Neural crest cell (in vitro differentiated cells): ENCODE measurements around the gene XPO4. TPM values are rescaled to one million over a fixed set of nuclear protein-coding genes. Genes with fewer than 3 reads are reported as not detected.
A peak's percentile ranks its signal among the peaks of the same experiment; 100 is the strongest.
"Not testable (repeated sequence)": the region's sequence is repeated elsewhere in the genome, so short reads cannot be mapped to it uniquely, and the experiment has no call there.

ENCODE experiments used
- DNase-seq: peaks from one replicate; pipeline ENCODE4 v3.0.0; 2021; ENCODE audit warnings: low read depth, mixed read lengths, low spot score
- H3K27ac Mint-ChIP-seq: one replicate; pipeline ENCODE4 v1.8.0; 2021; ENCODE audit warnings: mild to moderate bottlenecking, mixed read lengths; ENCODE audit not compliant: unreplicated experiment
- H3K27me3 Mint-ChIP-seq: 2 replicates; pipeline ENCODE4 v1.8.0; 2021; ENCODE audit warnings: low read depth, mild to moderate bottlenecking, mixed read lengths
- H3K36me3 Mint-ChIP-seq: 2 replicates; pipeline ENCODE4 v1.8.0; 2021; ENCODE audit warnings: low read depth, mild to moderate bottlenecking, mixed read lengths
- H3K4me1 Mint-ChIP-seq: 2 replicates; pipeline ENCODE4 v1.8.0; 2021; ENCODE audit warnings: mixed read lengths
- H3K4me3 Mint-ChIP-seq: one replicate; pipeline ENCODE4 v1.8.0; 2021; ENCODE audit warnings: mild to moderate bottlenecking, mixed read lengths
- H3K9me3 Mint-ChIP-seq: 2 replicates; pipeline ENCODE4 v1.8.0; 2021; ENCODE audit warnings: mixed read lengths
- total RNA-seq: library from RNA; stranded (reverse); gene quantifications from 2 replicates; pipeline ENCODE4 v1.2.1, GENCODE V29; 2021
- TF ChIP-seq, protein P1 (sequence below): fragments of 200-600 bp; sonication (generic); conservative IDR thresholded peaks from 2 replicates; pipeline ENCODE4 v1.5.0; 2021; ENCODE audit warnings: antibody characterized with exemption, mild to moderate bottlenecking

XPO4 gene
- total RNA-seq, 1 donor from 2014 or later = 26.1 TPM

- TF ChIP-seq, protein P1, sequence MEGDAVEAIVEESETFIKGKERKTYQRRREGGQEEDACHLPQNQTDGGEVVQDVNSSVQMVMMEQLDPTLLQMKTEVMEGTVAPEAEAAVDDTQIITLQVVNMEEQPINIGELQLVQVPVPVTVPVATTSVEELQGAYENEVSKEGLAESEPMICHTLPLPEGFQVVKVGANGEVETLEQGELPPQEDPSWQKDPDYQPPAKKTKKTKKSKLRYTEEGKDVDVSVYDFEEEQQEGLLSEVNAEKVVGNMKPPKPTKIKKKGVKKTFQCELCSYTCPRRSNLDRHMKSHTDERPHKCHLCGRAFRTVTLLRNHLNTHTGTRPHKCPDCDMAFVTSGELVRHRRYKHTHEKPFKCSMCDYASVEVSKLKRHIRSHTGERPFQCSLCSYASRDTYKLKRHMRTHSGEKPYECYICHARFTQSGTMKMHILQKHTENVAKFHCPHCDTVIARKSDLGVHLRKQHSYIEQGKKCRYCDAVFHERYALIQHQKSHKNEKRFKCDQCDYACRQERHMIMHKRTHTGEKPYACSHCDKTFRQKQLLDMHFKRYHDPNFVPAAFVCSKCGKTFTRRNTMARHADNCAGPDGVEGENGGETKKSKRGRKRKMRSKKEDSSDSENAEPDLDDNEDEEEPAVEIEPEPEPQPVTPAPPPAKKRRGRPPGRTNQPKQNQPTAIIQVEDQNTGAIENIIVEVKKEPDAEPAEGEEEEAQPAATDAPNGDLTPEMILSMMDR = no peak
- Mint-ChIP-seq H3K27ac (no peak overlapping the region), H3K36me3 (no peaks in the 10 kb centered on the region), H3K27me3 (peaks cover 6% of the 10 kb centered on the region), H3K4me1 (peaks cover 6% of the 10 kb centered on the region), H3K4me3 (no peak overlapping the region), H3K9me3 (peaks cover 2% of the 10 kb centered on the region)
- no peak for DNase-seq
Observed at GRCh38 chr13:20939662-20940061, 37.1 kb upstream of the XPO4 start.

- H3K4me1 Mint-ChIP-seq = peaks cover under 1% of the 10 kb centered on the region
- no peaks in the 10 kb centered on the region for H3K36me3 Mint-ChIP-seq
- H3K27me3 Mint-ChIP-seq = no peaks in the 10 kb centered on the region
- H3K27ac Mint-ChIP-seq = no peak overlapping the region
- DNase-seq = no peak
- TF ChIP-seq, protein P1 = no peak
- H3K4me3 Mint-ChIP-seq = no peak overlapping the region
- H3K9me3 Mint-ChIP-seq = no peaks in the 10 kb centered on the region
Observed at GRCh38 chr13:20938302-20938701, 35.8 kb upstream of the XPO4 start.

GRCh38 chr13:20927596-20928257 is 25.2 kb upstream of the XPO4 start:
- H3K4me1 Mint-ChIP-seq = peaks cover 5% of the 10 kb centered on the region
- no peak overlapping the region for H3K27ac Mint-ChIP-seq
- no peaks in the 10 kb centered on the region for H3K27me3 Mint-ChIP-seq
- TF ChIP-seq, protein P1 = no peak
- H3K9me3 Mint-ChIP-seq = no peaks in the 10 kb centered on the region
- H3K36me3 Mint-ChIP-seq = no peaks in the 10 kb centered on the region
- no peak for DNase-seq
- H3K4me3 Mint-ChIP-seq = no peak overlapping the region

DNA sequence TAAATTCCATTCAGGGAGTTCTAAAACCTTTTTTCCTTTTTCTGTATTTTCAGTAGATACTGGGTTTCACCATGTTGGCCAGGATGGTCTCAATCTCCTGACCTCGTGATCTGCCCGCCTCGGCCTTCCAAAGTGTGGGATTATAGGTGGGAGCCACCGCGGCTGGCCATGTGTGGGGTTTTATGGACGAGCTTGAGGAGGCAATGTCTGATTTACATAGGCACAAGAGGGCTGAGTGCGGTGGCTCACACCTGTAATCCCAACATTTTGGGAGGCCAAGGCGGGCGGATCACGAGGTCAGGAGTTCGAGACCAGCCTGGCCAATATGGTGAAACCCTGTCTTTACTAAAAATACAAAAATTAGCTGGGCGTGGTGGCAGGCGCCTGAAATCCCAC is 22.8 kb upstream of the XPO4 start:
- H3K36me3 Mint-ChIP-seq, H3K4me3 Mint-ChIP-seq, DNase-seq, H3K4me1 Mint-ChIP-seq, H3K27ac Mint-ChIP-seq, H3K27me3 Mint-ChIP-seq, H3K9me3 Mint-ChIP-seq: not testable (repeated sequence)

- Mint-ChIP-seq H3K27me3 (no peaks in the 10 kb centered on the region), H3K9me3 (no peaks in the 10 kb centered on the region), H3K4me3 (no peak overlapping the region), H3K4me1 (peaks cover 5% of the 10 kb centered on the region), H3K27ac (no peak overlapping the region), H3K36me3 (no peaks in the 10 kb centered on the region)
- TF ChIP-seq, protein P1 = peak; percentile 90
- DNase-seq = peak; percentile 90
Observed at GRCh38 chr13:20924758-20925394, 22.3 kb upstream of the XPO4 start.

- no peaks in the 10 kb centered on the region for H3K36me3 Mint-ChIP-seq
- TF ChIP-seq, protein P1 = no peak
- no peak for DNase-seq
- peaks cover 5% of the 10 kb centered on the region for H3K4me1 Mint-ChIP-seq
- no peaks in the 10 kb centered on the region for H3K27me3 Mint-ChIP-seq
- no peak overlapping the region for H3K27ac Mint-ChIP-seq
- H3K4me3 Mint-ChIP-seq = no peak overlapping the region
- no peaks in the 10 kb centered on the region for H3K9me3 Mint-ChIP-seq
Observed at GRCh38 chr13:20923272-20923671, 20.7 kb upstream of the XPO4 start.
